Thyroid gland (tissue), 4 donors: ENCODE results near the gene TRIP4. TPM values are rescaled to one million over a fixed set of nuclear protein-coding genes. Genes with fewer than 3 reads are reported as not detected.

ENCODE experiments used
- DNase-seq, 2 donors: peaks; one replicate each; pipeline ENCODE4 v3.0.0-alpha.2; 2019
- H3K27ac ChIP-seq, 3 donors: fragments of 200-600 bp; sonication (generic); 1 replicate in 2 of 3; 2 replicates in 1 of 3; pipeline ENCODE4 v1.5.1; 2016 to 2019; ENCODE audit warnings: mild to moderate bottlenecking in 1 of 3, moderate library complexity in 1 of 3
- H3K27me3 ChIP-seq: fragments of 200-600 bp; sonication (generic); one replicate; pipeline ENCODE4 v1.5.1; 2019
- H3K36me3 ChIP-seq, 2 donors: fragments of 200-600 bp; sonication (generic); one replicate each; pipeline ENCODE4 v1.5.1; 2016 to 2019
- H3K4me1 ChIP-seq, 2 donors: fragments of 200-600 bp; sonication (generic); one replicate each; pipeline ENCODE4 v1.5.1; 2017 to 2019
- H3K4me3 ChIP-seq, 3 donors: fragments of 200-600 bp; sonication (generic); replicated peaks in 1 of 3; 1 replicate in 2 of 3; 2 replicates in 1 of 3; pipeline ENCODE4 v1.5.1; 2016; ENCODE audit warnings: mild to moderate bottlenecking in 1 of 3
- H3K9me3 ChIP-seq: fragments of 200-600 bp; sonication (generic); one replicate; pipeline ENCODE4 v1.5.1; 2017
- POLR2A ChIP-seq, 2 donors: fragments of 450-650 bp; IDR thresholded peaks; one replicate each; pipeline ENCODE4 v1.6.1; 2017; ENCODE audit warnings: antibody characterized with exemption in 2 of 2, mild to moderate bottlenecking in 2 of 2, moderate library complexity in 1 of 2
- WGBS, 2 donors: methylation state at CpG; one replicate each; pipeline ENCODE4 v1.1.5; 2017; 5-methylcytosine and 5-hydroxymethylcytosine counted together
- intact Hi-C: fragments of 100-400 bp; cut with DNase I; formaldehyde crosslinking; loops from one replicate; pipeline ENCODE4 v1.15.1; 2023
- total RNA-seq, 4 donors: library from RNA; depleted of rRNA; stranded (reverse); fragments of >200 nt; gene quantifications; one replicate each; pipeline ENCODE4 v1.2.3, GENCODE V29; 2016
- TF ChIP-seq, protein P1 (sequence below), 6 experiments: fragments of 200-600 bp in 3 of 6; fragments of 450-650 bp in 3 of 6; sonication (generic) in 3 of 6; IDR thresholded peaks; one replicate each; pipeline ENCODE4 v1.5.1; 2016 to 2019; ENCODE audit warnings: antibody characterized with exemption in 6 of 6, mild to moderate bottlenecking in 2 of 6, inconsistent platforms in 1 of 6, moderate library complexity in 1 of 6

The TRIP4 gene
- total RNA-seq, 4 donors from 2014 or later = 13.7 to 39.6 (median 21.7) TPM

DNA sequence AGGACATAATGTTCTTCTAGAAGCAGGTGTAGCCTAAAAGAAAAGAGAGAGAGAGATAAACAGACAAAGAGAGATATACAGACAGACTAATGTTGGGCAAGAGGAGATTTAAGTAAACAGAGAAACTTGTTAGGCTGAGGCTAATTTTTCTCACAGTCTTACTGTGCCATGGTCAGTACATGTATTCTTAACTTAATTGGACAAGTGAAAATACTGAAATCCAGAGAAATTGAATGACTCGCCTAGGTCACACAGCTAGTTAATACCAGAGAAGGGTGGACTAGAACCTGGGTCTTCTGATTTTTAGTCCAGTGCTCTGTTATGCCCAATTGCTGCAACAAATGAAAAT is 66.0 kb downstream of the TRIP4 start:
- TF ChIP-seq POLR2A (IDR thresholded peaks at IDR 0.05) = no peak
- TF ChIP-seq, protein P1, sequence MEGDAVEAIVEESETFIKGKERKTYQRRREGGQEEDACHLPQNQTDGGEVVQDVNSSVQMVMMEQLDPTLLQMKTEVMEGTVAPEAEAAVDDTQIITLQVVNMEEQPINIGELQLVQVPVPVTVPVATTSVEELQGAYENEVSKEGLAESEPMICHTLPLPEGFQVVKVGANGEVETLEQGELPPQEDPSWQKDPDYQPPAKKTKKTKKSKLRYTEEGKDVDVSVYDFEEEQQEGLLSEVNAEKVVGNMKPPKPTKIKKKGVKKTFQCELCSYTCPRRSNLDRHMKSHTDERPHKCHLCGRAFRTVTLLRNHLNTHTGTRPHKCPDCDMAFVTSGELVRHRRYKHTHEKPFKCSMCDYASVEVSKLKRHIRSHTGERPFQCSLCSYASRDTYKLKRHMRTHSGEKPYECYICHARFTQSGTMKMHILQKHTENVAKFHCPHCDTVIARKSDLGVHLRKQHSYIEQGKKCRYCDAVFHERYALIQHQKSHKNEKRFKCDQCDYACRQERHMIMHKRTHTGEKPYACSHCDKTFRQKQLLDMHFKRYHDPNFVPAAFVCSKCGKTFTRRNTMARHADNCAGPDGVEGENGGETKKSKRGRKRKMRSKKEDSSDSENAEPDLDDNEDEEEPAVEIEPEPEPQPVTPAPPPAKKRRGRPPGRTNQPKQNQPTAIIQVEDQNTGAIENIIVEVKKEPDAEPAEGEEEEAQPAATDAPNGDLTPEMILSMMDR (IDR thresholded peaks at IDR 0.05) = no peak
- Histone ChIP-seq H3K4me1 (peaks cover 4 to 19% of the 10 kb centered on the region in 2 donors), H3K4me3 (no peak overlapping the region), H3K27ac (no peak overlapping the region), H3K36me3 (peaks cover 0 to 3% of the 10 kb centered on the region in 2 donors), H3K27me3 (no peaks in the 10 kb centered on the region), H3K9me3 (no peaks in the 10 kb centered on the region)
- DNase-seq = no peak
- 97 to 100% methylated on average over 1 of the region's 1 CpG for WGBS, 2 donors
- intact Hi-C loops = no loop called here

DNA sequence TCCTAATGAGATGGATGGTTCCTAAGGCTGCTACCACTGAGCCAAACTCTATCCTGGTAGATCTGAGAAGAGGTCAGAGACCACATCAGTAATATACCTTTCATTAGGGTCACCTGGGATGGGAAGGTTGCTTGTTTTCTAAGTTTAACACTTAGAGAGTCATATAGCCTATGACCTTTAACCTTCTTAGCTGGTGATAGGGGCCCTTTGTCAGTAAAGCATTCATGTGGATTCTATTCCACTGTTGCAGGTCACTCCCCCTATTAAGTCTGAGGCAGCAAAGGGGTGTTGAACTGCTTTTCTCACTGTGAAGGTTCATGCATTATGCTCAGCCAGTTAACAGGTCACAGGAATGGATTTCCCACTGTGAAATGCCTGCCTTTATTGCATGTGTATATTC is 66.6 kb downstream of the TRIP4 start:
- TF ChIP-seq, protein P1 (IDR thresholded peaks at IDR 0.05) = no peak
- no peak for TF ChIP-seq POLR2A (IDR thresholded peaks at IDR 0.05)
- no peak overlapping the region for H3K4me3 ChIP-seq
- H3K9me3 ChIP-seq = no peaks in the 10 kb centered on the region
- no peak for DNase-seq
- H3K27ac ChIP-seq = no peak overlapping the region
- H3K27me3 ChIP-seq = no peaks in the 10 kb centered on the region
- peaks cover 4 to 25% of the 10 kb centered on the region in 2 donors for H3K4me1 ChIP-seq
- no peaks in the 10 kb centered on the region for H3K36me3 ChIP-seq
- intact Hi-C loops = no loop called here

DNA sequence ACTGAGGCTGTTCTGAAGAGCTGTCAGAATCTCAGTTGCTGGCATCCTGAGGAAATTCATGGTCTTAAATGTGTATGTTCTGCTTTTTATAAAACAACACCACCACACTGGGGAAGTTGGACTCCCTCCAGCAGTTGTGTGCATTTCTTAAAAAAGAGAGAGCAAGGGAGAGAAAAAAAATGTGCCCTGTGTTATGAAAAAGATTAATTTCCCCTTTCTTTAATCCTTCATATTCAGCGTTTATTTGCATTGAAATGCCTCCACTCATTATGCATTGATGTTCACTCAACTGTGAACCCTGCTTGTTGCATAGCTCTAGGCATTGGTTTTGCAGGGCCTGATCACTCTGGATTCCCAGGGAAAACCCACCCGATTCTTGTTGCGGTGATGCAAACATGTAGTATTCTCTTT is 68.3 kb downstream of the TRIP4 start:
- Histone ChIP-seq H3K4me1 (peaks cover 4 to 34% of the 10 kb centered on the region in 2 donors), H3K9me3 (no peaks in the 10 kb centered on the region), H3K27me3 (no peaks in the 10 kb centered on the region), H3K36me3 (no peaks in the 10 kb centered on the region), H3K27ac (peak overlapping the region in 2 of 3 donors; percentile 11 to 20), H3K4me3 (no peak overlapping the region)
- intact Hi-C loops = no loop called here
- TF ChIP-seq POLR2A (IDR thresholded peaks at IDR 0.05) = no peak
- TF ChIP-seq, protein P1 (IDR thresholded peaks at IDR 0.05) = no peak
- DNase-seq = no peak
- WGBS, 2 donors = 45 to 49% methylated on average over 3 of the region's 3 CpGs

DNA sequence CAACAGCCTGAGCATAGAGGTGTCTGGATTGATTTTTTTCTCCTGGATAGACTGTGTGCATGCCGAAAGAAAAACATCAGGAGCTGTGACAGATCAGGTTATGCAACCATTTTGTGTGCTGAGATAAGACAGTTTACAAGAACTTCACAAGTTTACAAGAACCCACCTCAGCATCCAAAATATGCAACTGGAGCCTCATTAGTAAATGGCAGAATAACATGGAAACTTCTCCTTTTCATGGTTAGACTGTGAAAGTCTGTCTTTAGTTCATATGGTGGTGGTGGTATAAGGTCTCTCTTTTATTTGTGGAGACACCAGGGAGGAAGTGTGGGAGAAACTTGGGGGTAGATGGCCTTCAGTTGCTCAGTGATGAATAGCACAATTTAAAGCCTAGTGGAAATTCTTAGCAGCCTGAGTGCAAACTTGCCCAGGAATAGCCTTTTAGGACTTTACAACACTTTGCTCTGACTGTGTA is 69.0 kb downstream of the TRIP4 start:
- Histone ChIP-seq H3K27me3 (no peaks in the 10 kb centered on the region), H3K4me3 (no peak overlapping the region), H3K4me1 (peaks cover 7 to 36% of the 10 kb centered on the region in 2 donors), H3K27ac (peak overlapping the region in 2 of 3 donors; percentile 11 to 20), H3K36me3 (no peaks in the 10 kb centered on the region), H3K9me3 (no peaks in the 10 kb centered on the region)
- 57 to 58% methylated on average over 1 of the region's 1 CpG for WGBS, 2 donors
- intact Hi-C loops = no loop called here
- DNase-seq = no peak
- TF ChIP-seq POLR2A (IDR thresholded peaks at IDR 0.05) = no peak
- TF ChIP-seq, protein P1 (IDR thresholded peaks at IDR 0.05) = no peak

DNA sequence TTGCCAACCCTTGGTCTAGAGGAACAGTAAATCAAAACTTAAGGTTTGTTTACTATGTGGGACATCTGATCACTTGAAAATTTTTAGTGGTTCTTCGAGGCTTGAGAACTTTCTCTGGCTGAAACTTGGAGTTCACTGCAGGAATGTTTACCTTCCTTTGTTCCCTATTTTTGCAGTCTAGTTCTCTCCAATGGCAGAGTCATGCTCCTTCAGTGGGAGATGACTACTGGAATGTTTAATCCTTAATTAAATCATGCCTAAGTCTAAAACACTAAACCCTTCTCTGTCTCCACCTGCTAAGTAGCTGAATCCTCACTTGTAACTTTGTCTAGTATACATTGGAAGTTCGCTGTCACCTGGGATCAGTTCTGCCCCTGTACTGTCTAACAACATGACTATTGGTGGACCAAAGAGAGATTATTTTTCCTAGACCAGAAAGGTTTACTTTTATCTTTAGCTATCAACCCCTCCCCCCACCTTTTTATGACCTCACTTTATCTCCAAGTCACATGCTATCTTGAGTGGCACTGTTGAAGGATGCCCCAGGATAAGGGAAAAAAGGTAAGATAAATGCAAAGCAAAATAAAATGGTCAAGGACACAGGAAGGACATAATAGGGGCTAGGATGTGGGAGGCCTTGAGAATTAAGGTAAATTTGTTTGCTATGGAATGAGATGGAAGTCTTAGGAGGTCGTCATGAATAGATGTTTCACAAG is 71.6 kb downstream of the TRIP4 start:
- intact Hi-C loops = no loop called here
- peaks cover 25 to 47% of the 10 kb centered on the region in 2 donors for H3K4me1 ChIP-seq
- no peak for DNase-seq
- no peaks in the 10 kb centered on the region for H3K27me3 ChIP-seq
- peak overlapping the region in 2 of 3 donors; percentile 85 to 89 for H3K27ac ChIP-seq
- H3K4me3 ChIP-seq = no peak overlapping the region
- H3K36me3 ChIP-seq = no peaks in the 10 kb centered on the region
- 73 to 75% methylated on average over 3 of the region's 3 CpGs for WGBS, 2 donors
- TF ChIP-seq, protein P1 (IDR thresholded peaks at IDR 0.05) = no peak
- no peak for TF ChIP-seq POLR2A (IDR thresholded peaks at IDR 0.05)
- H3K9me3 ChIP-seq = no peaks in the 10 kb centered on the region
